Left ventricle myocardium inferior (tissue), 1 donor: Measurements from ENCODE around the gene KLLN. TPM values are rescaled to one million over a fixed set of nuclear protein-coding genes. Genes with fewer than 3 reads are reported as not detected.

Experiments used
- DNase-seq: peaks from one replicate; pipeline ENCODE4 v3.0.0-alpha.2; 2020
- H3K27ac ChIP-seq: fragments of 200-600 bp; replicated peaks from 2 replicates; pipeline ENCODE4 v1.8.0; 2021
- H3K27me3 ChIP-seq: fragments of 200-600 bp; 2 replicates; pipeline ENCODE4 v1.8.0; 2021; ENCODE audit warnings: low read depth
- H3K36me3 ChIP-seq: fragments of 200-600 bp; 2 replicates; pipeline ENCODE4 v1.8.0; 2021
- H3K4me1 ChIP-seq: fragments of 200-600 bp; 2 replicates; pipeline ENCODE4 v1.8.0; 2021
- H3K4me3 ChIP-seq: fragments of 200-600 bp; 2 replicates; pipeline ENCODE4 v1.8.0; 2021; ENCODE audit warnings: mild to moderate bottlenecking, moderate library complexity
- H3K9me3 ChIP-seq: fragments of 200-600 bp; replicated peaks from 2 replicates; pipeline ENCODE4 v1.8.0; 2021
- intact Hi-C: fragments of 100-400 bp; cut with micrococcal nuclease; formaldehyde crosslinking; loops from one replicate; pipeline ENCODE4 v1.11.0; 2022
- total RNA-seq: library from RNA; stranded (reverse); fragmentation: NEBNext Ultra II Directional; extraction: Animal tissue kit (Norgen Biotek cat#: 25700); gene quantifications from one replicate; pipeline ENCODE4 v1.2.1, GENCODE V29; 2021
- TF ChIP-seq, protein P1 (sequence below): fragments of 200-600 bp; IDR thresholded peaks from 2 replicates; pipeline ENCODE4 v1.8.0; 2021; ENCODE audit warnings: antibody characterized with exemption, mild to moderate bottlenecking, borderline replicate concordance
- donor health status: DM: no; HTN: yes; CAD: no; lungs with severe emphysema.

The KLLN gene
- total RNA-seq, 1 donor from 2014 or later: 0.19 TPM

DNA sequence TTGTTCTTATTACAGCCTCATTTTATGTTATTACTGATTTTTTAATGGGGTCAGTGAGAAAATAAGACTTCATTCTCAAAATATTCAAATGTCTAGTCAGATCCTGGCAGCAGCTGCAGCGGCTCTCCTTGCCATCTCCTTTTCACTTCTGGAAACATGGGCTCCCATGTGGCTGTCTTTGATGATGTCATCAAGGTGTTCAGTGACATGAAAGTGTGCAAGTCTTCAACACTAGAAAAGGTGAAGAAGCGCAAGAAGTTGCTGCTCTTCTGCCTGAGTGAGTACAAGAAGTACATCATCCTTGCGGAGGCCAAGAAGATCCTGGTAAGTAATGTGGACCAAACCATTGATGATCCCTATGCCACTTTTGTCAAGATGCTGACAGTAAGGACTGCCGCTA is 19.6 kb downstream of the KLLN start:
- Histone ChIP-seq H3K36me3 (no peaks in the 10 kb centered on the region), H3K27ac (no peak overlapping the region), H3K4me1 (no peaks in the 10 kb centered on the region), H3K9me3 (no peaks in the 10 kb centered on the region), H3K27me3 (no peaks in the 10 kb centered on the region), H3K4me3 (no peak overlapping the region)
- no peak for DNase-seq
- TF ChIP-seq, protein P1, sequence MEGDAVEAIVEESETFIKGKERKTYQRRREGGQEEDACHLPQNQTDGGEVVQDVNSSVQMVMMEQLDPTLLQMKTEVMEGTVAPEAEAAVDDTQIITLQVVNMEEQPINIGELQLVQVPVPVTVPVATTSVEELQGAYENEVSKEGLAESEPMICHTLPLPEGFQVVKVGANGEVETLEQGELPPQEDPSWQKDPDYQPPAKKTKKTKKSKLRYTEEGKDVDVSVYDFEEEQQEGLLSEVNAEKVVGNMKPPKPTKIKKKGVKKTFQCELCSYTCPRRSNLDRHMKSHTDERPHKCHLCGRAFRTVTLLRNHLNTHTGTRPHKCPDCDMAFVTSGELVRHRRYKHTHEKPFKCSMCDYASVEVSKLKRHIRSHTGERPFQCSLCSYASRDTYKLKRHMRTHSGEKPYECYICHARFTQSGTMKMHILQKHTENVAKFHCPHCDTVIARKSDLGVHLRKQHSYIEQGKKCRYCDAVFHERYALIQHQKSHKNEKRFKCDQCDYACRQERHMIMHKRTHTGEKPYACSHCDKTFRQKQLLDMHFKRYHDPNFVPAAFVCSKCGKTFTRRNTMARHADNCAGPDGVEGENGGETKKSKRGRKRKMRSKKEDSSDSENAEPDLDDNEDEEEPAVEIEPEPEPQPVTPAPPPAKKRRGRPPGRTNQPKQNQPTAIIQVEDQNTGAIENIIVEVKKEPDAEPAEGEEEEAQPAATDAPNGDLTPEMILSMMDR: no peak
- intact Hi-C loops: no loop called here

DNA sequence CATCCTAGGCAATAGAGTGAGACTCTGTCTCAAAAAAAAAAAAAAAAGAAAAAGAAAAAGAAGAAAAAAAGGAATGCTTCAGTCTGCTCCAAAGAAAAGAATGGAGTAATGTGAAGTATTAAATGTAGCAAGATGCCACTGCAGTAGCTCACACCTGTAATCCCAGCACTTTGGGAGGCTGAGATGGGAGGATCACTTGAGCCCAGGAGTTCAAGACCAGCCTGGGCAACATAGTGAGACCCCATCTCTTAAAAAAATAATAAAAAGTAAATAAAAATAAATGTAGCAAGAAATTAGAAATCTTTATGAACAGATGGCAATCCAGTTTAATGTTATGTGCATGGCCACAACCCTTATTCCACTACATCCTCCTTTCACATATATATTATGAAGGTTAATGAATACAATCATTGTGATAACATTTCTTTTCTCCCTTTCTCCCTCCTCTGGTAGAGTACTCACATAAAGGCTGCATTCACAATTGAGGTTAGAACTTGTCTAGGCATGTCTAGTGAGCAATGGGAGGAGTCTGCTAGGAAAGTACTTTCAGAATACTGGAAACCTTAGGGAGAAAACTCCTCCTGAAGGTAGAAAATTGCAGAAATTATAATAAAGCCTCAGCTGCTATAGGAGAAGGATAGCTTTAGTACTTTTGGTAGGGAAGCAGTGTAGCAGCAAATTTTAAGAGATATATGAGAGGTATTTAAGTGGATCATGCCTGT is 20.4 kb downstream of the KLLN start:
- Histone ChIP-seq H3K4me1 (no peaks in the 10 kb centered on the region), H3K4me3 (no peak overlapping the region), H3K9me3 (no peaks in the 10 kb centered on the region), H3K27me3 (no peaks in the 10 kb centered on the region), H3K27ac (no peak overlapping the region), H3K36me3 (no peaks in the 10 kb centered on the region)
- intact Hi-C loops: no loop called here
- TF ChIP-seq, protein P1: no peak
- no peak for DNase-seq

DNA sequence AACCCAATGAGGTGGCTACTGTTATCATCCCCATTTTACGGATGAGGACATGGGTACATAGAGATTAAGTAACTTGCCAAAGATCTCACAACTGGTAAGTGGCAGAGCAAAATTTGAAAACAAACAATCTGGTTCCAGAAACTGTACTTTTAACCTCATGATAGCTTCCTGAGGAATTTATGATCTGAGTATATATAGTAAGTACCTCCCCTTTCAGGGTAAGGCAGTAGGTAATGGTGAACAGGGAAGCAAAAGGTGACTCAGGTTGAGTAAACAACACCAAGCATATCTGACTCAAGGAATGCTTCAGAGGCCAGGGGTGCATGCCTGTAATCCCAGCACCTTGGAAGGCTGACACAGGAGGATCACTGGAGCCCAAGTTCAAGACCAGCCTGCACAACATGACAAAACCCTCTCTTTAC is 21.1 kb downstream of the KLLN start:
- Histone ChIP-seq H3K27ac (no peak overlapping the region), H3K4me1 (no peaks in the 10 kb centered on the region), H3K36me3 (no peaks in the 10 kb centered on the region), H3K27me3 (no peaks in the 10 kb centered on the region), H3K4me3 (no peak overlapping the region), H3K9me3 (no peaks in the 10 kb centered on the region)
- intact Hi-C loops: no loop called here
- no peak for DNase-seq
- TF ChIP-seq, protein P1: no peak

DNA sequence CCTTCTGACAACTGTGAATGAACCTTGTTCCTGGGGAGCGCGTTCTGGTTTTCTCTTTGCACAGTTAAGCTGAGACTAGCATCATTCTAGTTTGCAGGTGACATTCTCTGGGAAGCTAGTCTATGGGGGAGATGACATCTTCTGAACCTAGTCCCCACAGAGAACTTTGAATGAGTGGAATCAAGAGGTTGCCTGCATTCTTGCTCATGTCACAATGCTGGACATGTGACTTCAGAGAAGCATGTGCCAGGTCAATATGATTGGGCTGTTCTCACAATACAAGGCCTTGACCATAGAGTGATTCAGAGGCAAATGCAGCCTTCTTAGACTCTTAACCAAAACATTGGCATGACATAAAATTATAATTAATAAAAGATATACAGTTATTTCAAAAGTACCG is 22.1 kb downstream of the KLLN start:
- H3K4me3 ChIP-seq: no peak overlapping the region
- TF ChIP-seq, protein P1: no peak
- H3K9me3 ChIP-seq: no peaks in the 10 kb centered on the region
- intact Hi-C loops: no loop called here
- no peaks in the 10 kb centered on the region for H3K36me3 ChIP-seq
- no peaks in the 10 kb centered on the region for H3K4me1 ChIP-seq
- no peaks in the 10 kb centered on the region for H3K27me3 ChIP-seq
- DNase-seq: no peak
- no peak overlapping the region for H3K27ac ChIP-seq

DNA sequence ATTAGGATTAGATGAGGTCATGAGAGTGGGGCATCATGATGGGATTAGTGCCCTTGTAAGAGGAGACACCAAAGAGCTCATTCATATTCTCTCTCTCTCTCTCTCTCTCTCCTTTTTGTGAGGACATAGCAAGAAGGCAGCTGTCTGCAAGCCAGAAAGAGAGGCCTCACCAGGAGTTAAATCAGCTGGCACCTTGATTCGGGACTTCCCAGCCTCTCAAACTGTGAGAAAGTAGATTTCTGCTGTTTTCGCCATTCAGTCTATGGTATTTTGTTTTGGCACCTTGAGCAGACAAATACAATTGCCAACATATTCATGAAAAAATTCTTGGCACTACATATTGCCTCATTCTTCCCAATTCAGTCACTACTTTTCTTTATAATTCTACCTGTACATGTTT is 24.7 kb downstream of the KLLN start:
- no peak for DNase-seq
- H3K4me3 ChIP-seq: no peak overlapping the region
- no peaks in the 10 kb centered on the region for H3K36me3 ChIP-seq
- no peak overlapping the region for H3K27ac ChIP-seq
- TF ChIP-seq, protein P1: no peak
- no peaks in the 10 kb centered on the region for H3K27me3 ChIP-seq
- H3K4me1 ChIP-seq: no peaks in the 10 kb centered on the region
- H3K9me3 ChIP-seq: no peaks in the 10 kb centered on the region
- intact Hi-C loops: no loop called here
